HPDE6-E6E7 (cell line): ENCODE results near the gene SPATA12.
A peak's percentile ranks its signal among the peaks of the same experiment; 100 is the strongest.

Experiments used
- DNase-seq: peaks from one replicate; pipeline ENCODE4 v3.0.0; 2011; ENCODE audit warnings: missing footprints; ENCODE audit errors: extremely low spot score

The SPATA12 gene

GRCh38 chr3:57052662-57053061 is 7.8 kb upstream of the SPATA12 start:
- DNase-seq, result no peak

GRCh38 chr3:57053122-57053521 is 7.3 kb upstream of the SPATA12 start:
- no peak for DNase-seq

- DNase-seq, result no peak
Observed at GRCh38 chr3:57057351-57057750, 3.1 kb upstream of the SPATA12 start.

- no peak for DNase-seq
Observed at GRCh38 chr3:57059411-57059810, 1.1 kb upstream of the SPATA12 start.

DNA sequence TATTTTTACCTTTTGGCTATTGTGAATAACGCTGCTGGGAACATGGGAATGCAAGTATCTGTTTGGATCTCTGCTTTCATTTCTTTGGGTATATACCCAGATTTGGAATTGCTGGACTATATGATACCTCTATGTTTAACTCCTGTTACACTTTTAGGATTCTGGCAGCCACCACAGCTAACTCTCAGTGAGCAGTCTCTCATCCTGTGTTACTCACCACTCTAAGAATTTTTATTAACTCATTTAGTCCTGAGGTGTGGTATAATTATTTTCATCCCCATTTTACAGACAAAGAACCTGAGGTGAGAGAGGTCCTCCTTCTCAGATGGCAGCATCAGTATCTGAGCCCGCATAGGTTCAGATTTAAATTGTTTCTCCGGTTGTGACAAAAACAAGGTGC is 1.1 kb downstream of the SPATA12 start:
- no peak for DNase-seq

DNA sequence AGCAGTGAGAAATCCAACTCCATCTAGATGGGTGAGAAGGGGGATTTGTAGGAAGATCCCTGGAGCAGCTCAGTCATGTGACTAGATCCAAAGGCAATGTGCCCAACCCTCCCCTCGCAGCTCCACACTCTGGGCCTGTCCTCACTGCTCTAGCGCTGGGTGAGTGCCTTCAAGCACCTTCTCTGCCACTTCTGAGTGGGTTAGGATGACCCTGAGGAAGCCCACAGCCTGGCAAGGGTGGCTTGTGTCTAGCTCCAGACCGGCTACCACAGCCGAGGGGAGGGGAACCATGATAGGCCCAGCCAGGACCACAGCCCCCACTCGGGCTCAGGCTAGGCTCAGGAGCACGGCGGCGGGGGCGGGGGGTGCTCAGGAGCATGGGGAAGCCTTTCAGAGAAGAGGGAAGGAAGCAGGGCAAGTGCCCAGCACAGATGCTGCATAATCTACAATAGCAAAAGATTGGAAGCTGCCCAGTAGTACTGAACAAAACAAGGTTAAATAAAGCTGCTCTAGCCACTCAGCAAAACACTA is 1.7 kb downstream of the SPATA12 start:
- DNase-seq, result no peak

DNA sequence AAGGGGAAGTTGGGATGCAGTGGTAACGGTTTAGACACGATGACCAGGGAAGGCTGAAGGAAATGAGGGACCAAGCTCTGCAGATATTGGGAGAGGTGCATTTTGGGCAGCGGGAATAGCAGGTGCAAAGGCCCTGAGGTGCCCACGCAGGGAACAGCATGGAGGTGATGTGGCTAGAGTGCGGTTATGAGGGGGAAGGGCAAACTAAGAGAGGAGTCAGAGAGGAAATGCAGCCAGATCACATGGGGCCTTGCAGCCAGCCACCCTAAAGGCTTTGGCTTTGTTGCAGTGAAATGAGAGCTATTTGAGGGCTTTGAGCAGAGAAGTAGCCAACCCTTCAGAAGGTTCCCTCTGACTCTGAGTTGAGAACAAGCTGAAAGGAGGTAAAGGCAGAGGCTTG is 2.6 kb downstream of the SPATA12 start:
- no peak for DNase-seq

- DNase-seq, result no peak
Observed at GRCh38 chr3:57064001-57064400, 3.5 kb downstream of the SPATA12 start.

DNA sequence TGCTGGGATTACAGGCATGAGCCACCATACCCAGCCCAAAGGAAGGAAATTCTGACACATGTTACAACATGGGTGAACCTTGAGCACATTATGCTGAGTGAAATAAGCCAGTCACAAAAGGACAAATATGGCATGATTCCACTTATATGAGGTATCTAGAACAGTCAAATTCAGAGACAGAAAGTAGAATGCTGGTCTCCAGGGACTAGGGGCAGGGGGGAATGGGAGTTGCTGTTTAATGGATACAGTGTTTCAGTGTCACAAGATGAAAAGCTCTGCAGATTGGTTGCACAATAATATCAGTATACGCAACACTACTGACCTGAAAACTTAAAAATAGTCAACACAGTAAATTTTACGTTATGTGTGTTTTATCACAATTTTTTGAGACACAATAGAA is 4.1 kb downstream of the SPATA12 start:
- no peak for DNase-seq

GRCh38 chr3:57065588-57065987 is 5.1 kb downstream of the SPATA12 start:
- no peak for DNase-seq

DNA sequence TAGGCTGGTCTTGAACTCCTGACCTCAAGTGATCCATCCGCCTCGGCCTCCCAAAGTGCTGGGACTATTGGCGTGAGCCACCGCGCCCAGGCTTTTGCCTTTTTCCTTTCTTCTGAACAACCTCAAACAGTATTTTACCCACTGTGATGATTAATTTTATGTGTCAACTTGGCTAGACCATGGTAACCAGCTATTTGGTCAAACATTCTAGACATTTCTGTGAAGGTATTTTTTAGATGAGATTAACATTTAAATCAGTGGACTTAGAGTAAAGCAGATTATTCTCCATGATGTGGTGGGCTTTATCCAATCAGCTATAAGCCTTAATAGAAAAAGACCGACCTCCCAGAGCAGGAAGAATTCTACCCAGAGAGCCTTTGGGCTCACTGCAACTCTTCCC is 6.0 kb downstream of the SPATA12 start:
- no peak for DNase-seq

DNA sequence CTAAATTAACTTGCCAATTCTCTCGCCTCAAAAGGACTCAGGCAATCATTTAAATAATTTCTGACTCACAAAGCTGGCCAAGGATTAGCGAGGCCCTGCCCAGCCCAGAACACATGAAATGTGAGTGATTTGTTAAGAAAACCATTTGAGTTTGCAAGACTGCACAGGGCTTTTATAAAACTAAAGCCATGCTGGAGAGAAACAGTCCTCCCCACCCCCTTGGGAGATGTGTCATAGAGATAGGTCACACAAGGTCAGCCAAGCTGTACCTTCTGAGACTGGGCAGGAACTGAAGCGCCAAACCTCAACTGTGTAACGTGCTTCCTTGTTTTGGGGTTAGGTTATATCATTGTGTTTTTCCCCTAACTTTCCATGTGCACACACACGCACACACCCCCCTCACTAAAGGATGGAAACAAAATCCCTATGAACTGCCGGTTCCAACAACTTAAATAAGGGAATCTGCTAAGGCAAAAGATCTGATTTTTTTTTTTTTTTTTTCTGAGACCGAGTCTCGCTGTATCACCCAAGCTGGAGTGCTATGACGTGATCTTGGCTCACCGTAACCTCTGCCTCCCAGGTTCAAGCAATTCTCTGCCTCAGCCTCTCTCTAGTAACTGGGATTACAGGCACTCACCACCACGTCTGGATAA is 8.1 kb downstream of the SPATA12 start:
- DNase-seq, result peak; percentile 55

GRCh38 chr3:57069503-57069902 is 9.0 kb downstream of the SPATA12 start:
- DNase-seq, result no peak

DNA sequence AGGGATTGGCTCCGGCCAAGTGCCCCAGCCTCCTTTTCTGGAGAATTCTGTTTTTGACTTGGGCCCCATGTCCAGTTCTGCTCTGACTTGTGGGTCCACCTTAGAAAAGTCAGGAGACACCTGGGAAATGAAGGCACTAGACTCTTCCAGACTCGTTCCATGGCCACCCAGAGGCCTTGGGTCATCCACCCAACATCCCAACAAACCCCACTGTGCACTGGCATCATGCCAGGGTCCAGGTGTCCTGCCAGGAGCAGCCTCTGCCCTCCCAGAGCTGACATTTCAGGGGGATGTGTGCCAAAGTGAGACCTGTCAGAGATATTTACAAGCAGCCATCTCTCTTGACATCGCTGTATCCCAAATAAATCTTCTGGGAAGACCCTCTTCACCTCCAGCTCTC is 13.2 kb downstream of the SPATA12 start:
- no peak for DNase-seq

- DNase-seq, result no peak
Observed at GRCh38 chr3:57074135-57074534, 13.7 kb downstream of the SPATA12 start.

DNA sequence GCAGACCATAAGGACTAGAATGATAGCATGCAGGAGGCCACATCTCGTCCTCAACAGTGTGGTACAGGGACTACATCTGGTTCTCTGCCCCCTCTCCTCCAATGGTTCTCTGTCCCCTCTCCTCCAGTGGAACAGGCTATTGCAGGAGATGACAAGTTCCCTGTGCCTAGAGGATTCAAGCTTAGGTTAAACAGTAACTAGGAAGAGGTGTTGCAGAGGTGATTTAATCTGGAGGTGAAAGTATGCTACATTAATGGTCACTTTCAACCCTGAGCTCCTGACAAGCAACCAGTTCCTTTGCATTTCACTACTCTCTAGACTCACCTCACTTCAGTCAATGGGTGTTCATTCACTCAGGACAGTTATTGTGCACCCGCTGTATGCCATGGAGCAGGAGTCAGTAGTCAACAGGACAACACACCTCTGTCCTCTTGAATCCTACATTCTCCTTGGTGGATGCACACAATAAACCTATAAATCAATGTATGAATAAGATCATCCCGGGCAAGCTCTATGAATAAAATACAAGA is 16.0 kb downstream of the SPATA12 start:
- DNase-seq, result no peak

- no peak for DNase-seq
Observed at GRCh38 chr3:57077630-57078343, 17.3 kb downstream of the SPATA12 start.

GRCh38 chr3:57078344-57078634 is 17.8 kb downstream of the SPATA12 start:
- no peak for DNase-seq

GRCh38 chr3:57078635-57079473 is 18.4 kb downstream of the SPATA12 start:
- DNase-seq, result no peak

- no peak for DNase-seq
Observed at GRCh38 chr3:57079474-57079831, 19.0 kb downstream of the SPATA12 start.

GRCh38 chr3:57080171-57080570 is 19.7 kb downstream of the SPATA12 start:
- no peak for DNase-seq

DNA sequence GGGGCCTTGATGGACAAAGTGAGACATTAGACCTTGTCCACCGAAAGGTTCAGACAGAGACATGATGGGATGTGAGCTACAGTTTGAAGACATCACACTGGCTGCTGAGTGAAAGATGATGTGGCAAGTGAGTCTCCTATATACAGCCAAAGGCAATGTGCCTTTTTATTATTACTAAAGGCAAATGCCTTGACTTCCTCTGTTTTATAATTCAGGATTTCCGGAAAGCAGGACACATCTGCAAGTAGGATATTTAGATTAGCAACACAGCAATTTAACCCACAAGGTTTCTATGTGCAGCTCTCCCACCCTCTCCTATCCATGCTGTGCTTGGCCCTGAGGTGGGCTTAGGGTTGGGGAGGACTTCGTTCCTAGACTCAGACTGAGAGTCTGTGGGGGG is 20.7 kb downstream of the SPATA12 start:
- no peak for DNase-seq

GRCh38 chr3:57082481-57082880 is 22.0 kb downstream of the SPATA12 start:
- no peak for DNase-seq
